GM10266 (cell line): ENCODE data around the gene OBSL1.

Experiments
- DNase-seq: peaks from one replicate; pipeline ENCODE4 v3.0.0; 2012; ENCODE audit errors: extremely low spot score
- TF ChIP-seq, protein P1 (sequence below): IDR thresholded peaks from 2 replicates; pipeline ENCODE4 v1.5.1; 2012; ENCODE audit warnings: mild to moderate bottlenecking, low read depth; ENCODE audit not compliant: control insufficient read depth, insufficient read depth; ENCODE audit errors: missing control alignments

The OBSL1 gene

DNA sequence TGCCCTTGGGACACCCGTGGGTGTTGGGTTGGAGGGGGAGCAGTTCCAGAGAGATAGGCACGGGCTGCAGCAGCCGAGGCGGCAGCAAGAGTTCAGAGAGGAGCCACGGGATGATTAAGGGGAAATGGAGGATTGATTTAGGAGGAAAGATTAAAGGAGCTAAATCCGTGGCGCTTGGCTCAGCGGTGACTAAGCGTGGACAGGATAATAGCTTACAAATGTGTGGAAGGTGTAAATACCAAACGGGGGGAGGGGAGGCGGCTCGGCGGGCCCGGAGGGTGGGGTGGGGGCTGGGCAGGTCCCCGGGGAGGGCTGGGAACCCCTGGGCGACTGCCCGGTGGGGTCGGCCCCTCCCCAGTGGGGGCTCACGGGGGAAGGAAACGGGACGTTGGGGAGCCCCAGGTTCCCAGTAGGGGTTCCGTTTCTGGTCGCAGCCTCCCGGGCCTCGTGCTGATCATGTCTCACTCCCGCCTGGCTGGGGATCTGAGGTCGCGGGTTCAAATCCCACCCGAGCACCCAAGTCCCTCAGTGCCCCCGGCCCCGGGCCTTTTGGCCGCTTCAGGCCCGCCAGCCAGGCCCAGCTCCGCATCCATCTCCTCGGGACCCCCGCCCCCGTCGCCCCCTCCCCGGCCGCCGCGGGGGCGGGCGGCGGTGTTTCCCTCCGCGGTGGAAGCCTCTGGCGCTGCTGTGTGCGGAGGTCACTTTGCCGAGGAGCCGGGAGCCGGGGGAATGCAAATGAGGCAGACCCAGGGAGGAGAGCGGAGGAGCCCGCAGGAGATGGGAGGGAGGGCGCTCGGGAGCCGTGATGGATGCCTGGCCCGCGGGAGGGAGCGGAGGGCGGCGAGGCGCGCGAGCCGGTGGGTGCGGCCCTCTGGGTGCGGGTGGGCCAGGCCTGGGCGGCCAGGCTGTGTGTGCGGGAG lies 49.0 kb downstream of the OBSL1 start:
- peak; percentile 19 for DNase-seq
- TF ChIP-seq, protein P1, sequence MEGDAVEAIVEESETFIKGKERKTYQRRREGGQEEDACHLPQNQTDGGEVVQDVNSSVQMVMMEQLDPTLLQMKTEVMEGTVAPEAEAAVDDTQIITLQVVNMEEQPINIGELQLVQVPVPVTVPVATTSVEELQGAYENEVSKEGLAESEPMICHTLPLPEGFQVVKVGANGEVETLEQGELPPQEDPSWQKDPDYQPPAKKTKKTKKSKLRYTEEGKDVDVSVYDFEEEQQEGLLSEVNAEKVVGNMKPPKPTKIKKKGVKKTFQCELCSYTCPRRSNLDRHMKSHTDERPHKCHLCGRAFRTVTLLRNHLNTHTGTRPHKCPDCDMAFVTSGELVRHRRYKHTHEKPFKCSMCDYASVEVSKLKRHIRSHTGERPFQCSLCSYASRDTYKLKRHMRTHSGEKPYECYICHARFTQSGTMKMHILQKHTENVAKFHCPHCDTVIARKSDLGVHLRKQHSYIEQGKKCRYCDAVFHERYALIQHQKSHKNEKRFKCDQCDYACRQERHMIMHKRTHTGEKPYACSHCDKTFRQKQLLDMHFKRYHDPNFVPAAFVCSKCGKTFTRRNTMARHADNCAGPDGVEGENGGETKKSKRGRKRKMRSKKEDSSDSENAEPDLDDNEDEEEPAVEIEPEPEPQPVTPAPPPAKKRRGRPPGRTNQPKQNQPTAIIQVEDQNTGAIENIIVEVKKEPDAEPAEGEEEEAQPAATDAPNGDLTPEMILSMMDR = no peak

DNA sequence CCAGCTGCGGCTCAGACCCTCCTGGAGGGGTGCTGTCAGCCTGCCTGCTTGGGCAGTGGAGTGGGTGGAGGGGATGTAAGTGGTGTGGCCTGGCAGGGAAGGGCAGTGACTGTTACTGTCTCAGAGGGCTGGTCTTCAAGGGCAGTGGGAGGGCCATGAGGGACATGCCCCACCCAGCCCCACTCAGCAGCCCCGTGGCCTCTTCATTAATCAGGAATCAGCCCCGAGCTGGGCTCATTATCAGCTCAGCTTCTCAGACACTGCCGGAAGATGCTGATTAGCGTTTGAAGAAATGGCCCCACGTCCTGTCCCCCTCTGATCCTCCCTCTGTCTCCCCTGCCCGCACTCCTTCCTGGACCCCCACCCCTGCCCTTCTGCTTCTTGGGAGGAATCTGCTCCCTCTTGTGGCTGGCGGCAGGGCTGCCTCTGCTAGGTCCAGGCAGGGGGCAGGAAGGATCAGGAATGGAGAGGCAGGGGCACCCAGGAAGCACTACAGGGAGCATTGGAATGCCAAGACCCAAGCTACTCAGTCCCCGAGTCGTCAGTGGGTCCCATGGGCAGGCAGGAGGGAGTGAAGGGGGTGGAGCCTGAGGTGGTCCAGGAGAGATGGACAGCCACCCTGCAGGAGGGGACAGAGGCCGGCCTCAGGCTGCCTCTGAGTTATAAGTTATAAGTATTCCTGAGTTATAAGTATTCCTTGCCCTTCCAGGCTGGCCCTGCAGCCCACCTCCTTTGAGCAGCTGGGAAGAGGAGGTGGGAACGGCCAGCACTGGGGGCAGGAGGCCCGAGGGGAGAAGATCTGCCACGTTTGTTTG lies 50.1 kb downstream of the OBSL1 start:
- DNase-seq = peak; percentile 62

DNA sequence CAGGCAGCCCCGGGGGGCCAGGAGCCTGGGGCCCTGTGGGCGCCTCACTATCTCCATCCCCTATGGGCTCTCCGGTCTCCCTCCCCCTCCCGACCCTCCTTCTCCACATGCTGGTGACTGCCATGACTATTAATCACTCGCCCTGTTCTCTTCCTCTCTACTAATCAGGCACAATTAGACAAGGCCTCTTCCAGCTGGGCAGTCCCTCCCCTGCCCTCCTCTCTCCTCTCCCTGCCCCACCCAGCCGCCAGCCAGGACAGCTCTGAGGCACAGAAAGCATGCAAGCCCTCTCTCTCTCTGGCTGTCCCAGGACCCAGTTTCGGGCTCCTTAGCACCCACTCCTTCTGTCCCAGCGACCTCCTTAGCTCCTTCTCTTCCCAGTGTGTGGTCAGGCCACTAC lies 51.3 kb downstream of the OBSL1 start:
- TF ChIP-seq, protein P1 = no peak
- no peak for DNase-seq

More for the DNA sequence above, 50.1 kb downstream of the OBSL1 start:
- TF ChIP-seq, protein P1 = peak; percentile 36

DNA sequence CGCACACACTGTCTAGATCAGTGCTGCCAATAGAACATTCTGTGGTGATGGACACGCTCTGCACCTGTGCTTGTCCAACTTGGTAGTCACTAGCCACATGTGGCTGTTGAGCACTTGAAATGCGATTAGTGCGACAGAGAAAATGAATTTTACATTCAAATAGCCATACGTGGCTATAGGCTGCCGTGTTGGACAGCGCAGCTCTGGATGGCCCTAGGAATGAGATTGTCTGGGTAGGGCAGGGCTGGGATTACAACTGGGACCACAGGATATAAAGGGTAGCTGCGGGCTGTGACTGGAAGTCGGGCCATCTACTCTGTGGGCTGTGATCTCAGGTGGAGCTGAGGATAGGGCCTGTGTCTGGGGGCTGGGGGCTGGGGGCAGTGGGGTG lies 51.8 kb downstream of the OBSL1 start:
- no peak for DNase-seq
- TF ChIP-seq, protein P1 = no peak

DNA sequence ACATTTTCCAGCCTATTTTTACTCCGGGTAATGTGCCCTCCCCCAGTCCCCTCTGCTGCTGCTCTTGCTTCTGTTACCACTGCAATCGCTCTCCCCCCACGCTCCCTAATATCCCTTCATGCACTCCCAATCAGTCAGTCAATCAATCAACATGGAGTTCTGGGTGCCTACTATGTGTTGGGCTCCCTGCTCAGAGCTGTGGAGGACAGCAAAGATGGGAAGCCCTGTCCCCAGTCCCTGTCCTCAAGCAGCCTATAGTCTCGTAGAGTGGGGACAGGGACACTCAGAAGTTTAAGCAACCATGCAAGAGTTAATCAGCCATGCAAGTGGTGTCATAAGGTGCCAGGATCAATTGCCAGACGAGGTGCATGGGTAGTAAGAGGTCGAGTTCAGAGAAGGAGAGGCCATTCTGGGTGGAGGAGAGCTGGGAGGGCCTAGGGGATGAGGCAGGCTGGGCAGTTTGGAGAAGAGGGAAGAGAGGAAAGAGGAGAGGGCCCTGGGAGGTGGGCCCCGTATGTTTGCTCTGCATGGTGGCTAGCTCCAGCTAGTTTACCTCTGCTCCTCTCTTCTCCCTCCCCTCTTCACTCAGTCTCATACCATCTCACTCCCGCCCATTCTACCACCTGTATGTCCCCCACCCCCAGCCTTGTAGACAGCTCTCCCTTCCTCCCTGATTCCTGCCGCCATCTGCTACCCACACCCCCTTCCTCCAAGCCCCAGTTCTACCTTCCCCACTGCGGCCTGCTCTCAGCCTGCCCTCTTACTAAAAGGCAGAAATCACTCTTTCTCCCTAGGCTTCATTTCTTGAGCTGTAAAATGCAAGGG lies 53.2 kb downstream of the OBSL1 start:
- TF ChIP-seq, protein P1 = no peak
- DNase-seq = no peak

DNA sequence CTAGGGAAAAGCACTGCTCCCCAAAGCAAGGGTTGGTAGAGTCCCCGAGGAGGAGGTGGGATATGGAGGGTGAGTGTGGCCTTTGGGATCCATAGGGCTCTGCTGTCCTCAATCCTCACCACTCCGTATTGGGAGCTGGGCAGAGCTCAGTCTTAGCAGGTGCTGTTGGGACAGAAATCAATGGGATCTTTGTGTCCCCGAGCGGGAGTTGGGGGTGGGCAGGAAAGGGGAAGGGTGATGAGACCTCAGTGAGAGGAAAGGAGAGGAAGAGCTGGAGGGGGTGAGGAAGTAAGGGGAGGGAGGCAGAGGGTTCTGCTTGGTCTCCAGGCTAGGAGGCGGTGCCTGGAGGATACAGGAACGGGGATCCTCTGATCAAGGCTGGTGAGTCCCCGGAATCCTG lies 54.5 kb downstream of the OBSL1 start:
- TF ChIP-seq, protein P1 = no peak
- DNase-seq = no peak
